Cerebellar cortex (tissue), 1 donor: ENCODE data around the gene SOBP.

Source experiments
- DNase-seq: peaks from one replicate; pipeline ENCODE4 v3.0.0-alpha.2; 2015; ENCODE audit warnings: low spot score

Gene SOBP

GRCh38 chr6:107658920-107659865 is 169.3 kb downstream of the SOBP start:
- DNase-seq: no peak

GRCh38 chr6:107660839-107661238 is 170.9 kb downstream of the SOBP start:
- DNase-seq: no peak

- DNase-seq: no peak
Observed at GRCh38 chr6:107661291-107661690, 171.4 kb downstream of the SOBP start.

- no peak for DNase-seq
Observed at GRCh38 chr6:107662333-107662732, 172.4 kb downstream of the SOBP start.

GRCh38 chr6:107663308-107663707 is 173.4 kb downstream of the SOBP start:
- DNase-seq: no peak

- DNase-seq: no peak
Observed at GRCh38 chr6:107665382-107665781, 175.5 kb downstream of the SOBP start.

- no peak for DNase-seq
Observed at GRCh38 chr6:107666084-107666980, 176.4 kb downstream of the SOBP start.

GRCh38 chr6:107666981-107667601 is 177.2 kb downstream of the SOBP start:
- no peak for DNase-seq

- no peak for DNase-seq
Observed at GRCh38 chr6:107667790-107668189, 177.9 kb downstream of the SOBP start.

GRCh38 chr6:107668743-107669474 is 179.0 kb downstream of the SOBP start:
- peak; percentile 50 for DNase-seq

GRCh38 chr6:107670792-107671199 is 180.9 kb downstream of the SOBP start:
- DNase-seq: peak; percentile 16

- DNase-seq: no peak
Observed at GRCh38 chr6:107673076-107673494, 183.2 kb downstream of the SOBP start.

- peak; percentile 86 for DNase-seq
Observed at GRCh38 chr6:107674995-107675738, 185.2 kb downstream of the SOBP start.

GRCh38 chr6:107676042-107676441 is 186.1 kb downstream of the SOBP start:
- peak; percentile 71 for DNase-seq

- no peak for DNase-seq
Observed at GRCh38 chr6:107677399-107677798, 187.5 kb downstream of the SOBP start.

- no peak for DNase-seq
Observed at GRCh38 chr6:107679457-107679856, 189.5 kb downstream of the SOBP start.

GRCh38 chr6:107682721-107683120 is 192.8 kb downstream of the SOBP start:
- DNase-seq: no peak

- DNase-seq: no peak
Observed at GRCh38 chr6:107683183-107683582, 193.3 kb downstream of the SOBP start.

GRCh38 chr6:107684996-107685395 is 195.1 kb downstream of the SOBP start:
- DNase-seq: no peak

GRCh38 chr6:107689190-107689589 is 199.3 kb downstream of the SOBP start:
- DNase-seq: no peak
